Pancreas (tissue), 10 donors: ENCODE measurements around the gene SNX24. TPM values are rescaled to one million over a fixed set of nuclear protein-coding genes. Genes with fewer than 3 reads are reported as not detected.

Experiments used
- ATAC-seq, 4 donors: fragments of 200-7000 bp; cut with Tn5 transposase; one replicate each; pipeline versions ENCODE4 v1.8.0 to v1.9.1; 2020; ENCODE audit warnings: mild to moderate bottlenecking in 4 of 4, moderate library complexity in 4 of 4
- DNase-seq, 6 donors: peaks; one replicate each; pipeline ENCODE4 v3.0.0-alpha.2; 2020
- FAIRE-seq: peaks from 2 replicates; lab custom pipeline; 2012; peaks lifted over from hg19 to GRCh38; lab: Jason Lieb, UNC
- H3K27ac ChIP-seq, 4 donors: fragments of 200-600 bp; sonication (generic); 1 replicate in 3 of 4; 2 replicates in 1 of 4; pipeline versions ENCODE4 v1.5.0 to v1.8.0; 2020
- H3K27me3 ChIP-seq, 4 donors: fragments of 200-600 bp; one replicate each; pipeline ENCODE4 v1.8.0; 2021
- H3K36me3 ChIP-seq, 3 donors: fragments of 200-600 bp; sonication (generic) in 1 of 3; one replicate each; pipeline versions ENCODE4 v1.5.0 to v1.8.0; 2020 to 2021
- H3K4me1 ChIP-seq, 3 donors: fragments of 200-600 bp; one replicate each; pipeline ENCODE4 v1.8.0; 2021
- H3K4me3 ChIP-seq, 4 donors: fragments of 200-600 bp; sonication (generic) in 2 of 4; one replicate each; pipeline versions ENCODE4 v1.5.0 to v1.8.0; 2020 to 2021
- H3K9me3 ChIP-seq, 4 donors: fragments of 200-600 bp; one replicate each; pipeline ENCODE4 v1.8.0; 2021
- WGBS, 2 donors: extraction: QIAGEN DNeasy Blood & Tissue Kit; methylation state at CpG; one replicate each; pipeline ENCODE4 v1.1.7; 2013; 5-methylcytosine and 5-hydroxymethylcytosine counted together
- intact Hi-C, 3 donors: fragments of 100-400 bp; cut with DNase I; formaldehyde crosslinking; loops; one replicate each; pipeline versions ENCODE4 v1.11.1 to v1.14.2; 2022
- polyA plus RNA-seq, 2 donors: library from polyadenylated mRNA; stranded (reverse); fragments of 200-250 nt; gene quantifications; one replicate each; pipeline ENCODE4 v1.2.3, GENCODE V29; 2013
- total RNA-seq, 6 donors: library from RNA; stranded (reverse); fragmentation: NEBNext Ultra II Directional in 4 of 6; extraction: Animal tissue kit (Norgen Biotek cat#: 25700) in 4 of 6; gene quantifications; one replicate each; pipeline versions ENCODE4 v1.2.1 to v1.2.4, GENCODE V29; 2021 to 2023
- TF ChIP-seq, protein P1 (sequence below), 4 donors: fragments of 200-600 bp; sonication (generic) in 3 of 4; IDR thresholded peaks; one replicate each; pipeline versions ENCODE4 v1.5.0 to v1.8.0; 2021; ENCODE audit warnings: antibody characterized with exemption in 4 of 4
- donor health status: healthy with polysubstance abuse.
- donor health status: DM: no; HTN: no; CAD: no; lungs with moderate emphysema.
- donor health status: DM: no; HTN: no; CAD: no.
- donor health status: control.
- donor health status: control.
- donor health status: Bipolar disorder and iron deficiency.
- donor health status: DM: yes; HTN: yes; CAD: no.
- donor health status: DM: no; HTN: no; CAD: no.
- donor health status: DM: no; HTN: no; CAD: no.
- donor health status: DM: yes; HTN: yes; CAD: no.

Gene SNX24
- total and polyA plus RNA-seq, 8 donors, result 5.2 to 10.0 (median 6.9) TPM

DNA sequence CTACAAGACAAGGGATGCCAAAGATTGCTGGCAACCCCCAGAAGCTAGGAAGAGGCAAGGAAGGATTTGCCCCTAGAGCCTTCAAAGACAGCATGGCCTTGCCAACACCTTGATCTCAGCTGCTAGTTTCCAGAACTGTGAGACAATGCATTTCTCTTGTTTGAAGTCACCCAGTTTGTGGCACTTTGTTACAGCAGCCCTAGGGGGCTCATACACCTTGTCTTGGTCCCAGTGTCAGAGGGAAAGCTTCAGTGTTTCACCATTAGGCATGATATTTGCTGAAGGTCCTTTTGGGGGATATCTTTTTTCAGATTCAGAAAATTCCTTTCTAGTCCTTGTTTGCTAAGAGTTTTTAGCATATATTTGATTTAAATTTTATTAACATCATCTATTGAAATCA lies 194.3 kb downstream of the SNX24 start:
- no peaks in the 10 kb centered on the region for H3K27me3 ChIP-seq
- no peak overlapping the region for H3K4me3 ChIP-seq
- FAIRE-seq, result no peak
- DNase-seq, result no peak
- ATAC-seq, result no peak
- H3K27ac ChIP-seq, result no peak overlapping the region
- H3K9me3 ChIP-seq, result no peaks in the 10 kb centered on the region
- intact Hi-C loops, result no loop called here
- no peaks in the 10 kb centered on the region for H3K36me3 ChIP-seq
- TF ChIP-seq, protein P1, sequence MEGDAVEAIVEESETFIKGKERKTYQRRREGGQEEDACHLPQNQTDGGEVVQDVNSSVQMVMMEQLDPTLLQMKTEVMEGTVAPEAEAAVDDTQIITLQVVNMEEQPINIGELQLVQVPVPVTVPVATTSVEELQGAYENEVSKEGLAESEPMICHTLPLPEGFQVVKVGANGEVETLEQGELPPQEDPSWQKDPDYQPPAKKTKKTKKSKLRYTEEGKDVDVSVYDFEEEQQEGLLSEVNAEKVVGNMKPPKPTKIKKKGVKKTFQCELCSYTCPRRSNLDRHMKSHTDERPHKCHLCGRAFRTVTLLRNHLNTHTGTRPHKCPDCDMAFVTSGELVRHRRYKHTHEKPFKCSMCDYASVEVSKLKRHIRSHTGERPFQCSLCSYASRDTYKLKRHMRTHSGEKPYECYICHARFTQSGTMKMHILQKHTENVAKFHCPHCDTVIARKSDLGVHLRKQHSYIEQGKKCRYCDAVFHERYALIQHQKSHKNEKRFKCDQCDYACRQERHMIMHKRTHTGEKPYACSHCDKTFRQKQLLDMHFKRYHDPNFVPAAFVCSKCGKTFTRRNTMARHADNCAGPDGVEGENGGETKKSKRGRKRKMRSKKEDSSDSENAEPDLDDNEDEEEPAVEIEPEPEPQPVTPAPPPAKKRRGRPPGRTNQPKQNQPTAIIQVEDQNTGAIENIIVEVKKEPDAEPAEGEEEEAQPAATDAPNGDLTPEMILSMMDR (IDR thresholded peaks at IDR 0.05), result no peak
- peaks cover 0 to 17% (median 6%) of the 10 kb centered on the region in 3 donors for H3K4me1 ChIP-seq

DNA sequence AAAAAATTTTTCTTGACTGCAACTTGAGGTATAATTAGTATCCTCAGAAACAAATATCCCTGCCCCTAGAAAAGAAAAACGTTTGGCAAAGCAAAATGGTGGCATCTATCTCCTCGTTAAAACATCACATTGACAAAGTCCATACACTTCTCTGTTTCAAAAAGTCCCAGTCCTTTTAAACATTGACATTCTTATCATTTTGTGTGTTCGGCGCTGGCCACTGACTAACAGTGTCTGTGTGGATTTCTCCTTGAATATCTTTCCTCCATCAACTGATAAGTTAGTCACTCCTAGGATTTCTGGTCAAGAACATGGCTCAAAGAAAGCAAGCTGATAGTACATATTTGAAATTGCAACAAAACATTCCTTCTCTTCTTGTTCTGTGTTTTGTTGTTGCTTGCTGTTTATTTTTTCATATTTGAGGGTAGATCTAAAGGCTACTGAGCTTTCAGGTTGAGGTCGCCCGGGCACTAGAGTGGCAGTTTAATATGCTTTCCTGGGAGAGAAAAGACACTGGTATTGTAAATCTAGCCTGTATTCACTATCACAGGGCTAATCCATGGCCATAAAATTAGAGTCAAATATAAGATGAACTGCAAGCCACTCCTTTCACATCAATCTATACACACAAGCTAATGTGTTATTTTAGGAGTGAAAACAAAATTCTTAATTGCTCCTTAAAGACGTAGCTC lies 199.7 kb downstream of the SNX24 start:
- no peak overlapping the region for H3K27ac ChIP-seq
- no peaks in the 10 kb centered on the region for H3K9me3 ChIP-seq
- no peak overlapping the region for H3K4me3 ChIP-seq
- H3K4me1 ChIP-seq, result peaks cover 0 to 8% (median 6%) of the 10 kb centered on the region in 3 donors
- no peaks in the 10 kb centered on the region for H3K27me3 ChIP-seq
- DNase-seq, result no peak
- no peak for FAIRE-seq
- WGBS, 2 donors, result 75 to 77% methylated on average over 7 of the region's 7 CpGs
- H3K36me3 ChIP-seq, result no peaks in the 10 kb centered on the region
- no peak for ATAC-seq
- intact Hi-C loops, result no loop called here
- TF ChIP-seq, protein P1 (IDR thresholded peaks at IDR 0.05), result no peak

DNA sequence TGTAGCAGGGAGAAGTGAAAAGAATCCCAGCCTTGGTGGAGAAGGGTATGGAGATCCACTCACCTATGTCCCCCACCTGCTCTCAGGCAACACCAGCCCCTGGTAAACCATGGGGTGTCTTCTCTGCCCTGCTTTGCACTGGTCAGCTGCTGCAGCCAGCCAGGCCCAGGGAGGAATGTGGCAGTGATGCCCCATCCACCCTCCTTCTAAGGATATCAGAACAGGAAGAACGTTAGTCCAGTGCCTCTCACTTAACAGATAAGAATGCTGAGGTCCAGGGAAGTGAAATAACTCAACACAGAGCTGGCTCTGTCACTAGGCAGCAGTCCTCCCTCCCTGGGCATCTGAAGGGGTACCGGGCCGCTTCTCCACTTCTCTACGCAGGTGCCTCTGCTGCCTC lies 200.8 kb downstream of the SNX24 start:
- TF ChIP-seq, protein P1 (IDR thresholded peaks at IDR 0.05), result no peak
- H3K4me3 ChIP-seq, result no peak overlapping the region
- DNase-seq (no peak), ATAC-seq (no peak), FAIRE-seq (no peak)
- no peaks in the 10 kb centered on the region for H3K36me3 ChIP-seq
- intact Hi-C loops, result no loop called here
- WGBS, 2 donors, result 79 to 84% methylated on average over 4 of the region's 4 CpGs
- no peaks in the 10 kb centered on the region for H3K27me3 ChIP-seq
- H3K27ac ChIP-seq, result no peak overlapping the region
- H3K4me1 ChIP-seq, result peaks cover 0 to 8% (median 6%) of the 10 kb centered on the region in 3 donors
- H3K9me3 ChIP-seq, result no peaks in the 10 kb centered on the region

DNA sequence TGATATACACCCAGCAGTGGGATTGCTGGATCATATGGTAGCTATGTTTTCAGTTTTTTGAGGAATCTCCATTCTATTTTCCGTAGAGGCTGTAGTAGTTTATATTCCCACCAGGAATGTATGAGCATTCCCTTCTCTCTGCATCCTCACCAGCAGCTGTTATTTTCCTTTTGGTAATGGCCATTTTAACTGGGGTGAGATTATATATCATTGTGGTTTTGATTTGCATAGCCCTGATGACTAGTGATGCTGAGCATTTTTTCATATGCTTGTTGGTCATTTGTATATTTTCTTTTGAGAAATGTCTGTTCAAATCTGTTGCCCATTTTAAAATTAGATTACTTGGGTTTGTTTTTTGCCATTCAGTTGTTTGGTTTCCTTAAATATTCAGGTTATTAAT lies 202.3 kb downstream of the SNX24 start:
- FAIRE-seq, result no peak
- Histone ChIP-seq H3K4me3 (no peak overlapping the region), H3K36me3 (no peaks in the 10 kb centered on the region), H3K4me1 (peaks cover 0 to 8% (median 6%) of the 10 kb centered on the region in 3 donors), H3K27me3 (no peaks in the 10 kb centered on the region), H3K9me3 (no peaks in the 10 kb centered on the region), H3K27ac (no peak overlapping the region)
- WGBS, 2 donors, result 86 to 95% methylated on average over 1 of the region's 1 CpG
- no peak for ATAC-seq
- TF ChIP-seq, protein P1 (IDR thresholded peaks at IDR 0.05), result no peak
- intact Hi-C loops, result no loop called here
- no peak for DNase-seq

GRCh38 chr5:123051206-123051605 lies 205.8 kb downstream of the SNX24 start:
- FAIRE-seq (no peak), ATAC-seq (no peak), DNase-seq (no peak)
- Histone ChIP-seq H3K4me1 (no peaks in the 10 kb centered on the region), H3K36me3 (no peaks in the 10 kb centered on the region), H3K27me3 (no peaks in the 10 kb centered on the region), H3K4me3 (no peak overlapping the region), H3K9me3 (no peaks in the 10 kb centered on the region), H3K27ac (no peak overlapping the region)
- TF ChIP-seq, protein P1 (IDR thresholded peaks at IDR 0.05), result no peak
- 88 to 92% methylated on average over 2 of the region's 2 CpGs for WGBS, 2 donors
- intact Hi-C loops, result no loop called here
